Measurements from ENCODE around the gene MYO16.
"Not testable (repeated sequence)": the region's sequence is repeated elsewhere in the genome, so short reads cannot be mapped to it uniquely, and the experiment has no call there.

The MYO16 gene

GRCh38 chr13:109212650-109213049, 583.2 kb downstream of the MYO16 start:
- no peak for DNase-seq

GRCh38 chr13:109213714-109214113, 584.3 kb downstream of the MYO16 start:
- no peak for DNase-seq

GRCh38 chr13:109214393-109214792, 585.0 kb downstream of the MYO16 start:
- DNase-seq = no peak

- DNase-seq = no peak
These were observed 586.0 kb downstream of the MYO16 start for GRCh38 chr13:109215377-109215776.

GRCh38 chr13:109217510-109217909, 588.1 kb downstream of the MYO16 start:
- DNase-seq = not testable (repeated sequence)

- no peak for DNase-seq
These were observed 591.2 kb downstream of the MYO16 start for GRCh38 chr13:109220631-109221030.

GRCh38 chr13:109224033-109224432, 594.6 kb downstream of the MYO16 start:
- DNase-seq = no peak

GRCh38 chr13:109226631-109227030, 597.2 kb downstream of the MYO16 start:
- no peak for DNase-seq

- DNase-seq = no peak
These were observed 598.0 kb downstream of the MYO16 start for GRCh38 chr13:109227344-109227940.

- no peak for DNase-seq
These were observed 598.8 kb downstream of the MYO16 start for GRCh38 chr13:109228211-109228610.

GRCh38 chr13:109231888-109232287, 602.5 kb downstream of the MYO16 start:
- DNase-seq = no peak

GRCh38 chr13:109233293-109233692, 603.9 kb downstream of the MYO16 start:
- DNase-seq = no peak

GRCh38 chr13:109235901-109236300, 606.5 kb downstream of the MYO16 start:
- no peak for DNase-seq

- DNase-seq = no peak
These were observed 611.7 kb downstream of the MYO16 start for GRCh38 chr13:109241160-109241559.

GRCh38 chr13:109243311-109243951, 614.0 kb downstream of the MYO16 start:
- no peak for DNase-seq

- no peak for DNase-seq
These were observed 615.2 kb downstream of the MYO16 start for GRCh38 chr13:109244566-109244965.

GRCh38 chr13:109246001-109246400, 616.6 kb downstream of the MYO16 start:
- DNase-seq = no peak

GRCh38 chr13:109249780-109250528, 620.5 kb downstream of the MYO16 start:
- no peak for DNase-seq

- no peak for DNase-seq
These were observed 622.5 kb downstream of the MYO16 start for GRCh38 chr13:109251956-109252355.

- no peak for DNase-seq
These were observed 623.9 kb downstream of the MYO16 start for GRCh38 chr13:109253316-109253715.

- no peak for DNase-seq
These were observed 624.9 kb downstream of the MYO16 start for GRCh38 chr13:109254274-109254673.

GRCh38 chr13:109255141-109255856, 625.9 kb downstream of the MYO16 start:
- DNase-seq = no peak

Measured in NCI-H774 (cell line).